Duodenal mucosa (tissue), 2 donors: ENCODE results near the gene FKBP10.

Experiments used
- H3K27ac ChIP-seq: one replicate; pipeline ENCODE4 v1.7.0; 2013; ENCODE audit warnings: low read depth, low read length
- H3K27me3 ChIP-seq, 2 donors: one replicate each; pipeline ENCODE4 v1.7.0; 2013; ENCODE audit warnings: low read length in 2 of 2, control low read depth in 1 of 2; ENCODE audit not compliant: insufficient read depth in 2 of 2, control insufficient read depth in 1 of 2
- H3K36me3 ChIP-seq, 2 donors: one replicate each; pipeline ENCODE4 v1.7.0; 2013; ENCODE audit warnings: low read length in 2 of 2, control low read depth in 1 of 2; ENCODE audit not compliant: insufficient read depth in 2 of 2, control insufficient read depth in 1 of 2
- H3K4me1 ChIP-seq, 2 donors: one replicate each; pipeline ENCODE4 v1.7.0; 2013; ENCODE audit warnings: low read length in 2 of 2, control low read depth in 1 of 2; ENCODE audit not compliant: insufficient read depth in 2 of 2, control insufficient read depth in 1 of 2
- H3K4me3 ChIP-seq, 2 donors: one replicate each; pipeline ENCODE4 v1.7.0; 2013; ENCODE audit warnings: low read length in 2 of 2, low read depth in 1 of 2
- H3K9ac ChIP-seq, 2 donors: one replicate each; pipeline ENCODE4 v1.7.0; 2013; ENCODE audit warnings: low read length in 2 of 2, low read depth in 1 of 2
- H3K9me3 ChIP-seq, 2 donors: one replicate each; pipeline ENCODE4 v1.7.0; 2013; ENCODE audit warnings: low read length in 2 of 2, control low read depth in 1 of 2; ENCODE audit not compliant: control insufficient read depth in 1 of 2

Gene FKBP10

DNA sequence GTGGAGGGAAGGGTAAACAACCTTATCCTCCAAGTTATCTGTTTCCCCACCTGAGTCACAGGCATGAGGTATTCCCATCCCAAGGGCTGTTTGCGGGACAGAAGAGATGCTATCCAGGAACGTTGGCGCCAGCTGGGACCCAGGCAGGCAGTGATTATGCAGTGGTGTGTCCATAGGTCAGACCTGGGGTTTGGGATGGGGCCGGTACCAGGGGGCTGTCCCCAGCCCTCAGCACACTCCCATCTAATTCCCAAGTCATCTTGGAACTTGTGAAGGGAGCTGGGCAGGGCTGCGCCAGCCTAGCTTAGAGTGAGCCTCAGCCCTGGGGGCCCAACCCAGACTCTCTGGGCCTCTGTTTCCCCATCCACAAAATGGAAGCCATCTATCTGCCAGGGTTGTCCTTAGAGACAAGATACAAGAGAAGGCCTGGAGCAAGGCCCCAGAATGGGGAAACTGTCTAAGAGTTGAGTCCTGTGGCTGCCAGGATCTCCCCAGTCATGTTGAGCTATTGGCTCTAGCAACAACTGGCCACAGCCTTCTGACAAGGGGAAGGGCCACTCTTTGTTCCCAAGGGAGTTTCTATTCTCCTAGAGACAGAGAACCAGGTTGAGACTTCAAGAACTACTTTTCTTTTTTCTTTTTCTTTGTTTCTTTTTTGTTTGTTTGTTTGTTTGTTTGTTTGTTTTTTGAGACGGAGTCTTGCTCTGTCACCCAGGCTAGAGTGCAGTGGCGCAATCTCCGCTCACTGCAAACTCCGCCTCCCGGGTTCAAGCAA, 16.5 kb upstream of the FKBP10 start:
- Histone ChIP-seq H3K4me3 (no peak overlapping the region), H3K9ac (no peak overlapping the region), H3K27ac (no peak overlapping the region)

GRCh38 chr17:41797377-41797776, 15.4 kb upstream of the FKBP10 start:
- no peak overlapping the region for H3K9ac ChIP-seq
- H3K4me3 ChIP-seq: no peak overlapping the region
- peaks cover 32% of the 10 kb centered on the region in 2 donors for H3K4me1 ChIP-seq
- H3K27ac ChIP-seq: no peak overlapping the region
- no peaks in the 10 kb centered on the region for H3K9me3 ChIP-seq
- no peaks in the 10 kb centered on the region for H3K36me3 ChIP-seq
- no peaks in the 10 kb centered on the region for H3K27me3 ChIP-seq

More for the DNA sequence above, 16.5 kb upstream of the FKBP10 start:
- H3K4me1 ChIP-seq: peaks cover 37 to 39% of the 10 kb centered on the region in 2 donors
- H3K27me3 ChIP-seq: no peaks in the 10 kb centered on the region
- H3K36me3 ChIP-seq: no peaks in the 10 kb centered on the region
- no peaks in the 10 kb centered on the region for H3K9me3 ChIP-seq

DNA sequence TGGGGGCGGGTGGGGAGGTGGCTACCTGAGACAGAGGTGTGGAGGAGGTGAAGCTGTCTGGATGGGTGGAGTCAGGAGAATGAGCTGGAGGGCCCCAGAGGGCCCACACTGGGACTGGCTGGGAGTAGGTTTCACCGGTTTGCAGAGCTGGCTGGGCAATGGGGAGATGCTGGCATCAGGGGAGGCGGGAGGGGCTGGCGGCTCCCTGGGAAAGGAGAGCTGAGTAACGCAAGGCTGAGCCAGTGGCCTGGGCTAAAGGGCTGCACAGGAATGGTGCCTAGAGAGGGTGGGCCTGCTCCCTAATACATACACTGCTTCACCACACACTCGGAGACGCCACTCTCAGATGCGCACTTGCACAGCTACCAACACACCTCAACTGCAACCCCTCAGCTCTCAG, 13.4 kb upstream of the FKBP10 start:
- no peak overlapping the region for H3K27ac ChIP-seq
- H3K9ac ChIP-seq: no peak overlapping the region
- peaks cover 12 to 15% of the 10 kb centered on the region in 2 donors for H3K4me1 ChIP-seq
- H3K9me3 ChIP-seq: no peaks in the 10 kb centered on the region
- H3K4me3 ChIP-seq: no peak overlapping the region
- no peaks in the 10 kb centered on the region for H3K36me3 ChIP-seq
- H3K27me3 ChIP-seq: no peaks in the 10 kb centered on the region

DNA sequence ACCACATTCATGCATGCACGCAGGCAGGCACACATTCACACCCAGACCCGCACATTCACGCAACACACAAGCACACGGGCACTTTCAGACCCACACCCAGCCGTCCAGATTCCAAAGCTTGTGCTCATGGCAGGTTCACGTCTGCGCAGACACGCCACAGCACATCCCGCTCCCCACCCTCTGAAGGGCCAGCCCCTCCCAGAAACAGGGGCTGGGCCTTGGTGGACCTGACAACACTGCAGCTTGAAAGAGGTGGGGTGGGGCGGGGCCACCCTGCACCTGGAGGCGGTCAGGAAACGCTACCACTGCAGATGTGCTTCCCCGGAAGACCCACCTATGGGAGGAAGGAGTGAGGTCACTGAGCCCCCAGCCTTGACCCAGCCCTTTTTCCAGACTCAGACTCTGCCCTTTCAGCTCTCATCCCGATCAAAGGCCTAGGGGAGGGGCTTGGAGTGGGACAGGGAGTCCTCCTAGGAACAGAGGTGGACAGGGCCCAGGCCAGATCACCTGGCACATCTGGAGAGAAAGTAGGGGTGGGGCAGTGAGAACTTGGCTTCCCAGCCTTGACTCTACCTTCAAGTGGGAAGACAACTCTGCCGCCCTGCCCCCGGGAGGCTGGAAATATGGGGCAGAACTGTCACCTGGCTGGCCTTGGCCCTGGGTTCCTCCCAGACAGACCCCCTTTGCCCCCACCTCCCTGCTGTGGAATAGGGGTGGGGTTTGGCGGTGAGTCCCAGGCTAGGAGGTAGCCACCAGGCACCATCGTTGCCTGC, 12.0 kb upstream of the FKBP10 start:
- H3K27ac ChIP-seq: peak overlapping the region; percentile 87
- peaks cover 8 to 15% of the 10 kb centered on the region in 2 donors for H3K4me1 ChIP-seq
- H3K36me3 ChIP-seq: no peaks in the 10 kb centered on the region
- no peaks in the 10 kb centered on the region for H3K9me3 ChIP-seq
- peak overlapping the region; percentile 30 to 58 for H3K9ac ChIP-seq
- no peaks in the 10 kb centered on the region for H3K27me3 ChIP-seq
- H3K4me3 ChIP-seq: peak overlapping the region; percentile 17 to 33

GRCh38 chr17:41801374-41802271, 11.2 kb upstream of the FKBP10 start:
- Histone ChIP-seq H3K27ac (peak overlapping the region; percentile 87), H3K9me3 (no peaks in the 10 kb centered on the region), H3K4me1 (peaks cover 12 to 19% of the 10 kb centered on the region in 2 donors), H3K27me3 (no peaks in the 10 kb centered on the region), H3K9ac (peak overlapping the region; percentile 30 to 58), H3K36me3 (no peaks in the 10 kb centered on the region), H3K4me3 (peak overlapping the region; percentile 17 to 33)

DNA sequence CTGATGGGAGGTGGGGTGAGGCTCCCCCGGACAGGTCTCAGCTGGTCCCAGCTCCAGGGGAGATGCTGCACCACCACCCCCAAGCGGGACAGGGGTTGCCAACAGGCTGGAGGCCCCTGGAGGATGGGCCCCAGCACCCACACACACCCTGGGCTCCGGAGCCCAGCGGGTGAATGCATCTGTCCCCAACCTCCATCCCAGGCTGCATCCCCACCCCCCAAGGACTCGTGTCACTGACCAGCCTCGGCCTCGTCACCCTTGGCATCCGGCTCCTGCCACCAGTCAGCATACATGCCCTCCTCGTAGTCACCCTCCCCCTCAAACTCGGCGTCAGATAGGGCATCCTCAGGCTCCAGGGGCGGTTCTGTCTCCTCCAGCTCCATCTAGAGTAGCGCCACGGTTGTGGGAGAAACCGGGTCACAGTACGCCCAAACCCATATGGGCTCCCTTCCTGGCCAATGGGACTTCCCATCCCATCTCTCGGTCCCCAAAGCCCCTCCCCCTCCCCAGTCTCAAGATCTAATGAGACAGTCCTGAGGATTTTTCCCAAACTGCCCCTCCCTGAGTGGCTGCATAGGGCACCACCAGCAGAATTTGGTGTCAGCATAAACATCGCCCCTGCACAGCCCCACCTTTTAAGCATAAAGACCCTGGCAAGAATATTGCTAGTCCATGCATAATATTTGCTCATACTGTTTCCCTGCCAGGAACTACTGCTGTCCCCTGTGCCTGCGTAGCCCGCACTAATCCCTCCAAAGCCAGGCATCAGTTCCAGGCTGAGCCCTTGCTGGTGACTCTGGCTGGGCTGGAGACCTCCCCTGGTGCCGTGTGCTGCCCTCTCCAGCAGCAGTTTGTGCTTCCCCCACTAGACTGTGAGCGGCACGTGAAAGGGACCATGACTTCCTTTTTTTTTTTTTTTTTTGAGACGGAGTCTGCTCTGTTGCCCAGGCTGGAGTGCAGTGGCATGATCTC, 9.5 kb upstream of the FKBP10 start:
- Histone ChIP-seq H3K9me3 (no peaks in the 10 kb centered on the region), H3K36me3 (no peaks in the 10 kb centered on the region), H3K9ac (no peak overlapping the region), H3K4me1 (peaks cover 24 to 29% of the 10 kb centered on the region in 2 donors), H3K27ac (no peak overlapping the region), H3K27me3 (no peaks in the 10 kb centered on the region), H3K4me3 (no peak overlapping the region)

DNA sequence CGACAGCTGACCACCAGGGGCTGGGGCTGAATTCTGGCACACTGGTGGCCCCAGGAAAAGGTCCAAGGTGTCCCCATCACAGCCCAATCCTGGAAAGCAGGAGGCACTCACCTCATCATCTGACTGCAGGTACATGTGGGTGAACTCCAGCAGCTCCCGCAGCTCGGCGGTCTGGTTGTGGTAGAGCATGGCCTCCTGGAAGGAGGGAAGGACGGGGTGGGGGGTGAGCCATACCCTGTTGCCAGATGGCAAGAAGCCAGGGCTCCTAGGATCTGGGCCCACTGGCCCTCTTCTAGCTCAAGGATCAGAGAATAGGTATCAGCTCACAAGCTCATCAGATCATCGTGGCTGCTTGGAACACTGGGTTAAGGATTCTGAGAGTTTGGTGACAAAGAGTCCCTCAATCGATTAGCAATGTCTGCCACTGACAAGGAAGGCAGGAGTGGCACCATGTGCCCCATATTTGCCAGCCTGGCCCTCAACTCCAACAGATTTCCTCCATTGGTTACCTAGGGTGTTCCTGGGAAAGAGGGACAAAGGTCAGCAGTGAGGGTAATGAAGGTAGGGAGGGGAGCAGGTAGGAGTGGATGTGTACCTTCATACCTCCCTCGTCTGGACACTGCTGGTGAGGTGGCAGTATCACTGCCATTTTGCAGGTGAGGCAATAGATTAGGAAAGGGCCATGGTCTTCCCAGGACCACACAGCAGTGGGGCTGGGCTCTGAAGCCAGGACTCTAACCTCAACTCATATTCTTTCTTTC, 5.9 kb upstream of the FKBP10 start:
- Histone ChIP-seq H3K9me3 (no peaks in the 10 kb centered on the region), H3K27ac (peak overlapping the region; percentile 46), H3K9ac (no peak overlapping the region), H3K27me3 (no peaks in the 10 kb centered on the region), H3K36me3 (no peaks in the 10 kb centered on the region), H3K4me3 (no peak overlapping the region), H3K4me1 (peaks cover 31 to 32% of the 10 kb centered on the region in 2 donors)

DNA sequence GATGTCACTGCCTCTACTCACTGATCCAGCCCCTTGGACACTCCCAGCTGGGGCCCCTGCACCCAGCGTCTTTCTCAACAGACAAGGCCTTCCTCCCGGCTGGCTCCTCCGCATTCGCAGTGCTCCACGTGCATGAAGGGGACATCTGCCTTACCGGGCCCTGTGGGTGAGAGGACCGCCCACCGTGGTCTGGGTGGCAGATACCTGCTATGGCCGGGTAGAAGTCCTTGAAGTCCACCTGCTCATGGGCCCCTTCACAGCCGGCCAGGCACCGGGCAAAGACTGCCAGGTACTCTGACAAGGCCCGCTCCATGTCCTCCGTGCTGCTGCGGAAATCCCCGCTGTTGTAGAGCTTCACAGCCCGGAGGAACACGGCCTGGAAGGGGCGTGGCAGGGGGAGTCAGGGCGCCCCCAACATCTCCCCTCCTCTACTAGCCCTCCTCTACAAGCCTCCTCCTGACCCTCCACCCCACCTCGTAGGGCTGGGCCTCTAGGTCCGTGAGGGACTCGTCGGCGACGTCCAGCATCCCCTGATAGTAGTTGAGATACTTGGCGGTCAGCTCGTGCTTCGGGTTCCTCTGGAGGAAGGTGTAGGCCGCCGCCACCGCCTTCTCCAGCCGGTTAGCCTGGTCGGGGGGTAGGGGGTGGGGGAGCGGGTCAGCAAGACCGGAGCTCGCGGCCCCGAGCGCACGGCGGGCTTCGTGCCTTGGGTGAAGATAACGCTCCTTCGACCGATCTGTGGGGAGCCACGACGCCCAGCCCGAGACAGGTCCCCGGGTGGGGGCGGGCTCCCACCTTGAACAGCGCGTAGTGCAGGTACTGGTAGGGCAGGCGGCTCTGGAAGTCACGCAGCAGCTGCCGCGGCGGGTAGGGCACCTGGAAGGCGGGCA, 1.9 kb upstream of the FKBP10 start:
- Histone ChIP-seq H3K27ac (no peak overlapping the region), H3K4me1 (peaks cover 37% of the 10 kb centered on the region in 2 donors), H3K36me3 (no peaks in the 10 kb centered on the region), H3K9ac (peak overlapping the region; percentile 55 to 79), H3K9me3 (no peaks in the 10 kb centered on the region), H3K27me3 (peaks cover 0 to 3% of the 10 kb centered on the region in 2 donors), H3K4me3 (peak overlapping the region; percentile 79 to 82)
